22Rv1 (cell line): ENCODE measurements around the gene KCNT1.

ENCODE experiments used
- CTCF ChIP-seq: fragments of 450-650 bp; IDR thresholded peaks from 2 replicates; pipeline ENCODE4 v1.5.1; 2017; ENCODE audit warnings: mild to moderate bottlenecking
- ZFX ChIP-seq: fragments of 450-650 bp; IDR thresholded peaks from 2 replicates; pipeline ENCODE4 v1.6.1; 2017; ENCODE audit warnings: antibody characterized with exemption, borderline replicate concordance

GRCh38 chr9:135811801-135812200 is 109.8 kb downstream of the KCNT1 start:
- TF ChIP-seq CTCF (no peak), ZFX (no peak)
